Cerebellar nuclear complex (tissue), 1 donor: Measurements from ENCODE around the gene ELK3.

Experiments used
- DNase-seq, 2 experiments: peaks; one replicate each; lab custom pipeline; 2025; lab: John Stamatoyannopoulos, UW

The ELK3 gene

GRCh38 chr12:96235484-96235826 is 41.3 kb downstream of the ELK3 start:
- peak; percentile 30 to 48 for DNase-seq

GRCh38 chr12:96236221-96236822 is 42.1 kb downstream of the ELK3 start:
- DNase-seq: no peak

- no peak for DNase-seq
Observed at GRCh38 chr12:96237035-96237434, 42.9 kb downstream of the ELK3 start.

- no peak for DNase-seq
Observed at GRCh38 chr12:96237465-96238077, 43.4 kb downstream of the ELK3 start.

GRCh38 chr12:96238336-96239047 is 44.3 kb downstream of the ELK3 start:
- no peak for DNase-seq

GRCh38 chr12:96239711-96240635 is 45.8 kb downstream of the ELK3 start:
- no peak for DNase-seq

- DNase-seq: no peak
Observed at GRCh38 chr12:96240656-96241055, 46.5 kb downstream of the ELK3 start.

- no peak for DNase-seq
Observed at GRCh38 chr12:96241431-96241830, 47.3 kb downstream of the ELK3 start.

- no peak for DNase-seq
Observed at GRCh38 chr12:96241846-96242256, 47.7 kb downstream of the ELK3 start.

GRCh38 chr12:96242597-96242996 is 48.4 kb downstream of the ELK3 start:
- no peak for DNase-seq

GRCh38 chr12:96244826-96245225 is 50.7 kb downstream of the ELK3 start:
- no peak for DNase-seq

GRCh38 chr12:96246926-96247505 is 52.8 kb downstream of the ELK3 start:
- no peak for DNase-seq

- DNase-seq: no peak
Observed at GRCh38 chr12:96247563-96247962, 53.4 kb downstream of the ELK3 start.

- DNase-seq: no peak
Observed at GRCh38 chr12:96248136-96248931, 54.2 kb downstream of the ELK3 start.

GRCh38 chr12:96249196-96250118 is 55.3 kb downstream of the ELK3 start:
- DNase-seq: peak in 1 of 2 experiments; percentile 41

- DNase-seq: no peak
Observed at GRCh38 chr12:96250119-96250685, 56.0 kb downstream of the ELK3 start.

GRCh38 chr12:96255077-96255476 is 60.9 kb downstream of the ELK3 start:
- DNase-seq: no peak

GRCh38 chr12:96256672-96257361 is 62.6 kb downstream of the ELK3 start:
- DNase-seq: no peak

- no peak for DNase-seq
Observed at GRCh38 chr12:96257550-96258103, 63.5 kb downstream of the ELK3 start.
